ENCODE data around the gene INO80D.
"Not testable (repeated sequence)": the region's sequence is repeated elsewhere in the genome, so short reads cannot be mapped to it uniquely, and the experiment has no call there.

Gene INO80D

DNA sequence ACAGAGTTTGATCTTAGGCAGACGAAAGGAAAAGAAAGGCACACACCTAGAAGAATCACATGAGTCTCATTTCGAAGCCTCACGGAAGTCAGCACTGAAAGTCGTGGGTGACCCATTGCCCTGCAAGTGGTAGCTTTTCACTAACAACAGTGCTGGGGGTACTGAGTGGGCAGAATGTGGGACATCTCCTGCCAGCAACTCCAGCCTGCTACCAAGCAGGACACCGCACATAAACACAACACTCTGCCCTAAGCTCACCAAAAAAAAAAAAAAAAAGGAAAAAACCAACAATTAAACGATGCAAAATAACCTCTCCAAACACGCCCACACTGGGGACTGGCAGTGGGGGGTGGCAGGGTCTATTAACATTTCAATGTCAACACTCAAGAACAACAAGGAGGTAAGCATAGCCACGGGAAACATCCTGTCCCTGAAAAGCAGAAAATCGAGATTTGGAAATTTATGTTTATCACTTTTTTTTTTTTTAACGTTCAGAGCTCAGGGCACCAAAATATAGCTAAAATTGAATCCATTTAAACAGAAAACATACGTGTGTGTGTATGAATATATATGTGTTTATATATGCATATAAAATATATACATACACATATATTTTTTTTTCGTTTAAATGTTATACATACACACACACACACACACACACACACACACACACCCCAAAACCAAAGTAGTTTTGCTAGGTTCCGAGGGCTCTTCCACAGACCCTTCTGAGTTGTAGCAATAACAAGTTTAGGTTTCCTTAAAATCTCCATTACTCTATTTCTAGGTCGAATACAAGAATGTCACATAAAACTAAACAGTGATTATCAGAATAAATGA lies 2.2 kb downstream of the INO80D start:
- DNase-seq, result peak; percentile 6 to 38 (median 38)

DNA sequence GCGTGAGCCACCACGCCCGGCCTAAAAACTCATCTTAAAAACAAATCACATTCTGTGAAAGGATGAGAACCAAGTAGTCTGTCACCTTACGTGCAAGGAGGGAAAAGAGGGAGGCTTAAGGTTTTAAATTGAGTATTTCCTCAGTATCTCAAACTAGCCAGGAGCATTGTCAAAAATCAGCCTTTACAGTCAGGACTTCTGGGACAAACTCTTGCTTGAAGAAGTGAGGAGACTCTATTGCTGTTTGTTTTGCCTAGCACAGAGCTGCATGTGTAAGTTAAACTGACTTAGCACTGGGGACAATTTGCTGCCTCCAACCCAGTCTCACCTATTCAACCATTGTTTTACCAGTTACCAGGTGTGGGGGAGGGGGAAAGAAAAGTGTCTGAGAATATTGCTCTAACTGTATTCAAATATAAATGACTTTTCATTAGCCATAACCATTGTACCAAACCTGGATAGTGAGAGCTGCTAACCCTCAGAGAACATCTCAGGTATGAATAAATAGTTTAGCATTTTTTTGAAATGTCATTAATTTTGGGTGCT lies 3.6 kb downstream of the INO80D start:
- DNase-seq, result no peak

DNA sequence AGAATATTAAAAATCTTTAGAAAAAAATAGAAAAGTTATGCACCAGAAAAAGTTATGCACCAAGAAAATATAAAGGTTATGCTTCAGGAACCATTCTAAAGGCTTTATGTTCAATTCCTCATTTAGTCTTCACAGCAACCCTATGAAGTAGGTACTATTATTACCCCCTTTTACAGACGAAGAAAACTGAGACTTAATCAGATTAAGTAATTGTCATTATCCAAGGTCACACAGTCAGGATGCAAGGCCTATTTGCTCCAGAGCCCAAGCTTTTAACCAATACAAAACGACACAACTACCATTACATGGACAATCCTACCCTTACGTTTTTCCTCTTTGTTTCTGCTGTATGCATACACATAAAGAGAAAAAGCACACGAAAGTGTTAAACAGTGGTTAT lies 5.0 kb downstream of the INO80D start:
- no peak for DNase-seq

DNA sequence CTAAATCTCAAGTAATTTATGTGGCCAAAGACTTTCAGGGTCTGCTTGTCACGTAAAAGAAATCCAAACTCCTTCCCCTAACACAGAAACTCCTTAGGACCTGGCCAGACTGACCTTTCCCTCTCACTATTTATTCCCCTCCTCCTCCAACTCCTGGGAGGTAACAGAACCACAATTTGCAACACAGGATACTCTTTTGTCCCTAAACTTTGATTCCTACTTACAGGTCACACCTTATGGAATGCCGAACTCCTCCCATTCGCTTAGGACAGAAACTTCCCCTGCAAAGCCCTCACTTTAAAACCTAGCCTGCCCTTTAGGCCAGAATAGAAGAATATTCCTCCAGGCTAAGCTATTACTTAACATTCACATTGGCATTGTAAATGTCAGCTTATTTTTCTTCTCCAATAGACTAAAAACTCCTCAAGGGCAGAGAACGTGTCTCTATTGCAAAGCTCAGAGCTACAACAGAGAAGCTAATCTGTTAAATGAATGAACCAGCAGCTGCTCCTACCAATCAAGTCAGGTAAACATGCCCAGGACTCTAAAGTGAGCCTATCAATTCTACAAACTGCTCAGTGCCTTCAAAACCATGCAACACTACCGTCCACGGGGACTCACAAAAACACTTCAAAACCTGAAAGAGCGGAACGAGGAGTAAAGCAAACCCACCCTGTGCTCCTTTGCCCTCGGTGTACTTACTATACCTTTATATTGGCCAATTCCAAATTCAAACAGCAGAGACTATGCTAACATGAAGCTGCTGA lies 6.1 kb downstream of the INO80D start:
- DNase-seq, result no peak

DNA sequence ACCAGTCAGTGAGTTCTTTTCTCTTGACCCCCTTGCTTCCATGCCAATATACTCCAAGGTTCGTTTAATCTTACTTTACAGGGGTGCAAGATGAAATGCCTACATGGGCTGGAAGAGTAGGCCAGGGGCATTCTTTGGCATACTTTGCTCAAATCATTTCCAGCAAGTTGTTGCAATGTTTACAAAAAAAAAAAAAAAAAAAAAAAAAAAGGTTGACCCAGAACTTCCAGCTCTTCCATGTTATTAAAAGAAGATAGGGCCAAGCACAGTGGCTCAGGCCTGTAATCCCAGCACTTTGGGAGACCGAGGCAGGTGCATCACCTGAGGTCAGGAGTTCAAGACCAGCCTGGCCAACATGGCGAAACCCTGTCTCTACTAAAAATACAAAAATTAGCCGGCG lies 8.1 kb downstream of the INO80D start:
- not testable (repeated sequence) for DNase-seq

DNA sequence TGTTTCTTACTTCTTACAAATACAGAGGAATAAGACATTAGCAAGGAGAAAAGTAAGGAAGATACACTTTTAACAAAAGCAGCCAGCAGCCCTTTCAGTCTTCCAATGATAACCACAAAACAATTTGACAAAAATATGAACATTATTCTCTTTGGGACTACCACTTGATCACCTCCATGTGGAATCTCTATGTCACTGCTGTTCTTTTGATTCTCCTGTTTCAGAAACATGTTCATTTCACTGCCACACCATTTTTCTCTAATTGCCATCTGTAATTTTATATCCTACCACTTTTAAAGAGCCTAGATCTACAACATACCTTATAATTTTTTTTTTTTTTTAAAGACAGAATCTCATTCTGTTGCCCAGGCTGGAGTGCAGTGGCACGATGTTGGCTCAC lies 10.9 kb downstream of the INO80D start:
- no peak for DNase-seq

DNA sequence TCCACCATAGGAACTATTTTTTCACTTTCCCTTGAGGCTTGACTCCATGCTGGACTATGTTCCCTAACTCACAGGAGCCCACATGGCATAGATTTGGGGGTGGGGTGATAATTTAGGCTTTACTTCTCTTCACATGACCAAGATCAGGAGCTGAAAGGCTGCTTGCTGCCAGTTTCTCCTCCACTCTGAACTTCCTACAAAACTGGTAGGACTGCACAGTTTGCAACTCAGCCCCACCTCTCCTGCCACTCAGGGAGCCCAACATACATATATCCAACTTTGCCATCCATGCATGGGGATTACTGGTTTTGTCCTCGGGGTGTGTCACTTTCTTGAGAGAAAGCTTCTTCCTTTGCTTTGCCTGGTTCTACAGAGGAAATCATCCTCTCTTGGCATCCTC lies 14.2 kb downstream of the INO80D start:
- peak; percentile 33 to 57 (median 46) for DNase-seq

DNA sequence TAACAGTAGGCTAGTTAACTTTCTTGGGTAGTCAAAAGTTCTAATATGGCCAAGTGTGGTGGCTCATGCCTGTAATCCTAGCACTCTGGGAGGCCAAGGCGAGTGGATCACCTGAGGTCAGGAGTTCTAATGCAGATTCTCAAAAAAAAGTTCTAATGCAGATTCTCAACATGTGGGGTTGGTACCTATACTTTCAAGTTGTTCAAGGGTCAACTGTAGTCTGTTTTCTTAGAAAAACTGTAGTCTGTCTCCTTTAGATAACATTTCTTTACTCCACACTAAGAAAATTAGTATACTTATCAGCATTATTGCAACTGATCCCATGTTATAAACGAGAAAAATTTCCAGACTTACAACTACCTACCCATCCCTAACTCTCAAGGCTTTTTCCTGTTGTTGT lies 16.6 kb downstream of the INO80D start:
- DNase-seq, result no peak

DNA sequence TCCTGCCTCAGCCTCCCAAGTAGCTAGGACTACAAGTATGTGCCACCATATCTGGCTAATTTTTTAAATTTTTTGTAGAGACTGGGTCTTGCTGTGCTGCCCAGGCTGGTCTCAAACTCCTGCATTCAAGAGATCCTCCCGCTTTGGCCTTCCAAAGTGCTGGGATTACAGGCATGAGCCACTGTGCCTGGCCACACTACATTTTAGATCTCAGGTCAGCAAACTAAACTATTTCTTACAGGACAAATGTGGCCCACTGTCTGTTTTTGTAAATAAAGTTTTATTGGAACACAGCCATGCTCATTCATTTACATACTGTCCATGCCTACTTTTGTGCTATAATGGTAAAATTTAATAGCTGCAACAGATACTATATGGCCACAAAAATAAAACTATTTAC lies 17.8 kb downstream of the INO80D start:
- DNase-seq, result no peak

DNA sequence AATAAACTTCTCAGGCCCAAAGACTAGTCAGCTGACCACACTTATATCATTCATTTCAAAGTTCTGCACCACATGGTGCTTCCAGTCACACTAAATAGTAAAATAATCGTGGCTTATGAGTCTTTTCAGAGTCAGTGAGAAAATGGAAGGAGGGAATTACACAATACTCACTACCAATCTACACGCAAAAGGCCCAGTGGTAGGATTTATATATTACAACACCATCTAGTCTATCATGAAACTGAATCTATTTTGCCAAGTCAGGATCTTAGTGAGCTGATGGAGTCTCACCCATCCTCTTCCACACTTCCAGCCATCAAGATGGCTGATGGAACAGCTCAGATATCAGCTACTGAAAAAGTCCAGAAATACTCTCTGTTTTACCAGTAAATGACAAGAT lies 21.9 kb downstream of the INO80D start:
- peak in 2 of 4 experiments; percentile 42 for DNase-seq

DNA sequence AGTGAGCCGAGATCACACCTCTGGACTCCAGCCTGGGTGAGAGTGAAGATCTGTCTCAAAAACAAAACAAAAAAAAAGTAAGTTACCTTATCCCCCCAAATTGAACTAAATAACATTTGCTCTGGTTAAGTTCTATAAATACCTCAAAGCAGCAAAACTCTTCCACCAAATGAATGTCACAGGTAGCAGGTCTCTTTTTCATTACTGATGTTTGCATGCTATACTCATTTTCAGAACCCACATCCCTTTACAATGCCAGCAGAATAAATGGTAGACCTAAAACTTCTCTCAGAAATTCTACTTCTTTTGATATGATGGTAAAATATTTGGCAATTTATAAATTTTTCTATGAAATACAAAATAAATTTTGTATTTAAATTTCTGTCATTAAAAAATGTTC lies 22.3 kb downstream of the INO80D start:
- no peak for DNase-seq

DNA sequence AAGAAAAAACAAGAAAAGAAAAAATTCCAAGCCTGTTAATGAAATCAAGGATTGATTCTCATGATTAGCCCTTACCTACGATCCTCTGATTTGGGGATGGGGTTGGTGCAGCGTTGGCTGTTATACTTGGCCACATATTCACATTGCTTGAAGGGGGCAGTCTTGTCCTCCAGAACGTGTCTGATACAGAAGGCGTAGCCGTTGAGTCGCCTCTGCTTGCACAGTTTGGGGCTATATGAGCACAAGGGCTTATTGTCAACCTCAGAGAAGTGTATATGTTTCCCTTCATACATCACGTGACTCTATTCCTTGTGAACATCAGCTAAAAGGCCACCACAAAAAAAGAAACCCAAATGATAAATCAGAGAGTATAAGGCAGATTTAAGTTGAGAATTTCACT lies 23.2 kb downstream of the INO80D start:
- no peak for DNase-seq

DNA sequence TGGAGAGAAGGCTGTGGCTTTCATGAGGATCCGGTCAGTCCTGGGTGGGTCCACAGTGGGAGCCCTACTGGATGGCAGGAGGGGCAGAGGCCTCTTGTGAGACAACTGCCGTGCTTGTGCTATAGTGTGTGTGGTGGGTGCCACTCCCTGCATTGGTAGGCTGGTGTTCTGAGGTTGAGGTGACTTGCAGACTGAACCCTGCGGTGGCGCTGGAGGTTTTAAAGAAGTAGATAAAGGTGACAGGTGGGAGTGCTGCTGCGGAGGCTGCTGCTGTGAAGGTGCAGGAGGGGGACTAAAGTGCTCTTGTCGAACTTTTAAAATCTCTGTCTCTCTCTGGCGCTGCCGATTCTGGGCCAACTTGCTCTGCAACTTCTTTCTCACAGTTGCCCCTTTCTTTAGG lies 29.7 kb downstream of the INO80D start:
- no peak for DNase-seq

DNA sequence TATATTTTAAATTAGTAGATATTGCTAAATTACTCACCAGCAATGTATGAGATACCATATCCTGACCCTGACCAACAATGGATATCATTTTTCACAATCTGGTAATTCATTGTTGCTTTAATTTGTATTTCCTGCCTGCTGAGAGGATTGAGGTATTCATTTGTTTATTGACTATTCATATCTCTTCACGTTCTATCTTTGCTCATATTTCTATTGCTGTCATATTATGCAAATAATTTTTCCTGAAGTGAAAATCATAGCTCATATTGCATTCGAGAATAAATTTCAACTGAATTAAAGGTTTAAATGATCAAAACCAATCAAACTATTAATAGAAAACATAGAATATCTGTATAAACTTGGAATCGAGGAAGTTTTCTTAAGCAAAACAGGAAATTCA lies 31.0 kb downstream of the INO80D start:
- no peak for DNase-seq

DNA sequence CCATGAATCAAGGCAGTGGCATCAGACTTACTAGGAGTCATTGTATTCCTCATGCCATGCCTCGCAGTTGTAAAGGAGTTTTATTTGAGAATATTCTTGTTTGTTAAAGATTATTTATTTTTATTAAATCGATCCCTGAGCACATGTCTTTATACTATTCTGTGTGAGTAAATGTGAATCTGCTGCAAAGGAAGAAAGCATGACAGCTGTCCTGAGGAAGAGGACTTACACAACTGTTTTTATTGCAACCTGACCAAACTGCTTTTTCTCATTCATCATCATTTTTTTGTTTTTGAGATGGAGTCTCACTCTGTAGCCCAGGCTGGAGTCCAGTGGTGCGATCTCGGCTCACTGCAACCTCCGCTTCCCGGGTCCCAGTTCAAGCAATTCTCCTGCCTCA lies 34.1 kb downstream of the INO80D start:
- no peak for DNase-seq

DNA sequence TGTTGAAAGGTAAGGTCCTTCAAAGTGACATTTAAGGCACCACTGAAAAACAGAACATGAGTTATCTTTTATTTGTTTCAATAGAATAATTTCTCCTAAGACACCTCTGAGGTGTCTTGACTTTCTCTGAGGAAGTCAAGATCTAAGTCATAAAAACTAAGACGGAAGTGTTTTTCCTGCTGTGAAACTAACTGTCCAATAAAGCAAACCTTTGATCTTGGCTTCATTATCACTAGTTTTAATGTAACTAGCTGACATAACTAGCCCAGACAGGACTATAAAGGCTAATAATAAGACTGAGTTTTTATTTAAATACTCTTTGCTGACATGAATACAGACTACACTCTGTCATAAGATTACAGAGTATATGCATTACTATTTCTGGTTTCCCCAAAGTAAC lies 36.6 kb downstream of the INO80D start:
- no peak for DNase-seq

DNA sequence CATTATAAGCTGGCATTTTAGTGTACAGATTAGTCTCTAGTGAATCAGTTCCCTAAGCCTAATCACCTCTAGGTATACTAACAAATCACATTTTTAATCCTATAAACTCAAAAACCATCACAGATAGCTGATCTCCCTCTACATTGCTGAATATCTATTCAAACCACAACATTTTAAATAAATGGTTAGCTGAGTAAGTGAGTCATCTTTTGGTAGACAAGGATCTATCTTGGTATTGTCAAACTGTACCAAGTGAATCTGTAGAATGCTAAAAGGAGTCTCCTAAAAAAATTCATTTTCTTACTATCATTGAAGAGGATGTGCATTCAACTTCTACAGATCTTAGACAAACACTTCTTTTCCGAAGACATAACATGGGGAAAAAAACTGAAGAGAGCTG lies 40.7 kb downstream of the INO80D start:
- no peak for DNase-seq

DNA sequence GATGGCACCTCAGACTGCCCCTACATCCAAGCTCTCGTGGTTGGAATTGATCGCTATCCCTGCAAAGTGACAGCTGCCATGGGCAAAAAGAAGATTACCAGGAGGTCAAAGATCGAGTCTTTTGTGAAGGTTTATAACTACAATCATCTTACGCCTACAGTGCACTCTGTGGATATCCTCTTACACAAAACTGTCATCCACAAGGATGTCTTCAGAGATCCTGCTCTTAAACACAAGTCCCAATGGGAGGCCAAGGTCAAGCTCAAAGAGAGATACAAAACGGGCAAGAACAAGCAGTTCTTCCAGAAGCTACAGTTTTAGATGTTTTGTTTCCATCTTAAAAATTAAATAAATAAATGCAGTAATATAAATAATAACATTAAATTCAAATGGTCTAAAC lies 45.4 kb downstream of the INO80D start:
- DNase-seq, result no peak

DNA sequence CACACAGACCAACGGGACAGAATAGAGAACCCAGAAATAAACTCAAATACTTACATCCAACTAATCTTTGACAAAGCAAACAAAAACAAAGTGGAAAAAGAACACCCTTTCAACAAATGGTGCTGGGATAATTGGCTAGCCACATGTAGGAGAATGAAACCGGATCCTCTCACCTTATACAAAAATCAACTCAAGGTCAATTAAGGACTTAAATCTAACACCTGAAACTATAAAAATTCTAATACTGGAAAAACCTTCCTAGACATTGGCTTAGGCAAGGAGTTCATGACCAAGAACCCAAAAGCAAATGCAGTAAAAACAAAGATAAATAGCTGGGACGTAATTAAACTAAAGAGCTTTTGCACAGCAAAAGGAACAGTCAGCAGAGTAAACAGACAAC lies 50.6 kb downstream of the INO80D start:
- not testable (repeated sequence) for DNase-seq

DNA sequence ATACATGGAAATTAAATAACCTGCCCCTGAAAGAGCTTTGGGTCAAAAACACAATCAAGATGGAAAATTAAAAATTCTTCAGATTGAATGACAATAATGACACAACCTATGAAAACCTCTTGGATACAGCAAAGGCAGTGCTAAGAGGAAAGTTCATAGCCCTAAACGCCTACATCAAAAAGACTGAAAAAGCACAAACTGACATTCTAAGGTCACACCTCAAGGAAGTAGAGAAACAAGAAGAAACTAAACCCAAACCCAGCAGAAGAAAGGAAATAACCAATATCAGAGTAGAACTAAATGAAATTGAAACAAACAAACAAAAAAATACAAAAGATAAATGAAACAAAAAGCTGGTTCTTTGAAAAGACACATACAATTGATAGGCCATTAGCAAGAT lies 52.5 kb downstream of the INO80D start:
- DNase-seq, result not testable (repeated sequence)

DNA sequence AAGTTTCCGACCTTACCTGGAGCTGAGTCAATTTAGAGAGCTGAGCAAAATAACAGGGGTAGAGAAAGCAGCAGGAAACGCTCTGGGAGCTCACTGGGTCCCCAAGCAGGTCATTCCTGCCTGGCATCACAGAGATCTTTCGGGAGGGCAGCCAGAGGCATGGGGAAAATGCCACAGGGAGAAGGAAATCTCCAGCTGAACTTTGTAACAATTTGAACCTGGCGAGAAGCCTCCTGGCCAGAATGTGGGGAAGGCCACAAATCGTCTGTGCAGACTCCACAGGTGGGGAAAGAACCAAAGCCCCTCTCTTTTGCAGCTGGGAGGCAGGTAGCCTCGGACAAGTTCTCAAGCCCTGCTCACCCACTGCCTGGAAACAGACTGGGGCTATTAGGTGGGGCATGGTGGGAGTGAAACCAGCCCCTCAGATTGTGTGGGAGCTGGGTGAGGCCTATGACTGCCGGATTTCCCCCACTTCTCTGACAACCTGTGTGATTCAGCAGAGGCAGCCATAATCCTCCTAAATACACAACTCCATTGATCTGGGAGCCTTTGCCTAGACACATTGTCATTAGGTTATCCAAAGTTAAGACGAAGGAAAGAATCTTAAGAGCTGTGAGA lies 53.9 kb downstream of the INO80D start:
- DNase-seq, result no peak

DNA sequence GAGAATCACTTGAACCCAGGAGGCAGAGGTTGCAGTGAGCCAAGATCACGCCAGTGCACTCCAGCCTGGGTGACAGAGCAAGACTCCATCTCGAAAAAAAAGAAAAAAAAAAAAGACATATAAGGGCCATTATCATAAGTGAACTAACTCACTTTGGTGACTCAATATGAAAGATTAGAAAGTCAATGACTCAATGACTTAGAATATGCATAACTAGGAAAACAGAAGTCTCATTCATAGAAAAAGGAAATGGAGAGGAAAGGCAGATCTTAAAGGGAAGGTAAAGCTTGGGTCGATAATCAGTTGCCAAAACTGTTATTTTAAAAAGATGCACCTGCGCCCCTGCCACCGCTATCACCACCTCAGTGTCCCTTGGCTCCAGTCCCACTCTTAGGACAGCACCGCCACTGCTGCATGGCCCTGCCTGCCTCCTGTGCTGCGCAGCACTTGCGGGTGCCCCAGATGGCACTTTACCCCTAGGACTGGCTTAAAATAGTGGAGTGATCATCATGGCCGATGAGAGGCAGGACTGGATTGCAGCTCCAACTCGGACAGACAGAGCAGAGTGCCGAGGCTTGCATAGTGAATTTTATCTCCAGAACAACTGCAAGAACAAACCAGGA lies 54.7 kb downstream of the INO80D start:
- peak in 2 of 4 experiments; percentile 47 to 53 for DNase-seq

DNA sequence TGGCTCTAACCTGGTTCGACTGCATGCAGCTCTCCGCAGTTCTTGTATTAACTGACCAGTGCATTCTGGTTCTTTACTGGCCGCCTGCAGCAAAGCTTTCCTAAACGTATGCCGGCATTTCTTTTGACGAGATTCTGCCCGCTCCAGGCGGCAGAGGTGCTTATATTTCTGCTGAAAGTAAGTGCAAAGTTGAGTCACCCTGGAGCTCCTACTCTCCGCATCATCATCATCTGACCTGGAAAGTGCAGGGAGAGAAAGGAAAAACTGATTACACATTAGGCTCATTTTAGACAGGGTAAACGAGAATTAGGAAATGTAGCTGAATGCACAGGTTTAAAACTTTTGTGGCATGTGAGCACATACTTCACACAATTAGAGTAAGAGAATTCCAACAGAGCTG lies 57.9 kb downstream of the INO80D start:
- no peak for DNase-seq

Measured in suppressor macrophage (primary cell).